Stimulated activated CD8-positive, alpha-beta memory T cell treated with anti-CD3 and anti-CD28 coated beads, Interleukin-4, amount 100 ng/mL, for 24 hours (primary cell): ENCODE measurements around the gene AXIN1.

ENCODE experiments used
- DNase-seq: peaks from one replicate; pipeline ENCODE4 v3.0.0-alpha.2; 2020; ENCODE audit warnings: low read depth

AXIN1 gene

DNA sequence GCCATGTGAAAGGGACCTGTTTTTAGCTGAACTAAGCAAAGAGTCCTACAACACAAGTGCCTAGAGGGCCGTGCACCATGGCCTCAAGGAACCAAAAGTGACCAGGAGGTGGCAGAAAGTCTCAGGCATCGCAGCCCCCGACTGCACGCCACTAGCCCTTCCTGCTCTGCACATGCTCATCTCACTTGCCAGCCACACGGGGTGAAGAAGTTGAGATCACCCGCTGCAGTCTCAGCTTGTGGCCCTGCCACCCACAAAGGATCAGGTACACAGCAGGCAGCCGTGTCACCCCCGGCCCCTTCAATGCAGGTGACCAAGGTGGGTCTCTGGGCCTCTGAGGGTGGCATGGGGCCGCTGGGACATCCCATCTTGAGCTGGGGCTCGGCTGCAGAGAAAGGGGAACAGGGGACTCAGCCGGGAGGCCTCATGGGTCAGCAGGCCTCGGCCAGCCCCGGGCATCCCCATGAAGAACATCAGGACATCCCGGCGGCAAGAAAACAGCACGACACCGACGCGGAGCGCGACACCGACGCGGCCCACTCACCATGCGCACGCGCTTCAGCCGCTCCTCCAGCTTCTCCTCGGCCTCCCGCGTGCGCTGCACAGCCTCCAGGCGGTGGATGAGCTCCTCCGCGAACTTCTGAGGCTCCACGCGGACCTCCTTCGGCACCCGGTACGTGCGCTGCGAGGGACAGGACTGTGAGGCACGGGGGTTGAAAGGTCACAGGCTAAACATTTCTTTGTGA, 48.6 kb downstream of the AXIN1 start:
- no peak for DNase-seq

DNA sequence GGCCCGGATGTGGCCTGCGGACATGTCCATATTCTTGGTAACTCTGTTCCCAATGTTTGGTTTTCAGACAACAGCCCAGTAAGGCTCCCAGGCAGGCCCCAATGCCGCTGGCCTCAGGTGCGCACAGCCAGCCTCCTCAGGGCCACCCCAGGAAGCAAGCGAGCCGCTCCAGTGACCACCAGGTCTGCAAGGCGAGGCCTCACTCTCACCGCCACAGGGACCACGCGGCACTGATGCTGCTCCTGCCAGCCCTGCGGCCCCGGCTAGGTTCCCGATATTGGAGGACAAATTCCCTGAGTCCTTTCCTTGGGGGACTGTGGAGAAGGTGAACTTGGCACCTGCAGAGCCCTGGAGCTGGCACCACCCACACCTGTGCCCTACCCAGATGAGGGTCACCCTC, 50.6 kb downstream of the AXIN1 start:
- DNase-seq, result no peak

DNA sequence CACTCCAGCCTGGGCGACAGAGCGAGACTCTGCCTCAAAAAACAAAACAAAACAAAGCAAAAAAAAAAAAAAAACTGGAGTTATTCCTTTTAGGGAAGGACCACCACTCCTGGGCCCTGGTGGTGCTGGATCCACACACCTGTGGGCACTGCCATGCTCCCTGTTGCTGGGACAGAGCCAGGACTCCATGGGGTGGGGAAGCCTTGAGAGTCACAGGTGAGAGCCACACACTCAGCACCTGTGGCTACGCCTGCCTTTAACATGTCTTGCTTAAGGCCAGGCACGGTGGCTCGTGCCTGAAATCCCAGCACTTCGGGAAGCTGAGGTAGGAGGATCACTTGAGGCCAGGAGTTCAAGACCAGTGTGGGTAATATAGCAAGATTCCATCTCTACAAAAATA, 51.3 kb downstream of the AXIN1 start:
- no peak for DNase-seq

DNA sequence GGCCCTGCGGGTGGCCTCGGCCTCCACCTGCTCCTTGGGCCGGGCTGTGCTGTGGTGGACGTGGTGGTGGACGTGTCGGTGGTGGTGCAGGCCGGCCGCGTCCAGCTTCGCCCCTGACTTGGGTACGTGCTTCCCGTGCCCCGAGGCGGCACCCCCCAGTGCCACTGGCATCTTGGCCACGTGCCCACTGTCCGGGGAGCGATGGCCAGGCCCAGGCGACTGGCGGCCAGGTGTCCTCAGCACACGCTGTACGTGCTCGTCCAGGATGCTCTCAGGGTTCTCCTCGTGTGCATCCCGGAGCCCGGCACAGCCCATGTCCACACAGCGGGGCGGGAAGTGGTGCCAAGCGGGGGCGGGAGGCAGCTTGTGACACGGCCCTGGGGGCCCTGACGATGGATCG, 54.7 kb downstream of the AXIN1 start:
- DNase-seq, result no peak

DNA sequence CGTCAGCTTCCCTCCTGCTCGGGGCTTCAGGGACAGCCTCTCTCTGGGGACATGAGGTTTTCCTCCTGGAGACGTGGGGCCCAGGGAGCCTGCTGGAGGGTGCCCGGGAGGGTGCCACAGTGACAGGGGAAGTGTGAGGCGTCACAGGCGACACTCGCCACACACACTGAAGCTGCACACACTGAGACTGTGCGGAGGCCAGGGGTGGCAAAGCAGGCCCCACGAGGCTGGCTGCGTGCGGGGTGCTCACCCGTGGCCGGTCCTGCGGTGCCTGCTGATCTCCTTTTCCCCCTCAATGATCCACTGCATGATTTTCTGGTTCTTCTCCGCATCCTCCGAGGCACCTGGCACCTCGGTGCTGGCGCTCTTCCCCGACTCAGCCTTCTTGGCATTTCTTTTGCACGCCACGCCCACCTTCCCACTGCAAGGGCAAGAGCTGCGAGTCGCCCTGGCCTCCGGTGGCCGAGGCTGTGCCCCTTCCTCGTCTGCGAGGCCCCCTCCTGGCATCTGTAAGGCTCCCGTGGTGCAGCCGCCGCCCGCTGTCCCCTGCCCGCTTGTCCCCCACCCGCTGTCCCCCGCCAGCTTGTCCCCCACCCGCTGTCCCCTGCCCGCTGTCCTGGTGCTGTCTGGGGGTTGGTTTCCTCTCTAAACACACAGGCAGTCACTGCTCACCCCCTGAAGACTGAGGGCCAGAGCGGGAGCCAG, 55.6 kb downstream of the AXIN1 start:
- no peak for DNase-seq

DNA sequence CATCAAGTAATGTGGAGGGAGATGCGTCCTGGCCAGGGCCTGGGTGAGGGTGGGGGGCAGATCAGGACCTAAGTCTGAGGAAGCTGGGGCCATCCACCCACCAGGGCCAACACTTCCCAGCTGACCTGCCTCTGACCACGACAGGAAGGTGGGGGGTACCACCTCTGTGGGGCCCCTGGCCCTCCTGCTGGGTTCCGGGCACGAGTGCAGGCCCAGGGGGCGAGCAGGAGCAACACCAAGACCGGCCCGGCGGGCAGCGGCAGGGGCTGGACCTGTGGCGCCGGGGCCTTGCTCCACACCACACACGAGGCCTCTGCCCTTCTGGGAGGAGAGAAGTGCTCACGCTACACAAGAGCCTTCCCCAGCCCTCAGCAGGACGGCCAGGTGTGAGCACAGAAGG, 56.2 kb downstream of the AXIN1 start:
- DNase-seq, result no peak

DNA sequence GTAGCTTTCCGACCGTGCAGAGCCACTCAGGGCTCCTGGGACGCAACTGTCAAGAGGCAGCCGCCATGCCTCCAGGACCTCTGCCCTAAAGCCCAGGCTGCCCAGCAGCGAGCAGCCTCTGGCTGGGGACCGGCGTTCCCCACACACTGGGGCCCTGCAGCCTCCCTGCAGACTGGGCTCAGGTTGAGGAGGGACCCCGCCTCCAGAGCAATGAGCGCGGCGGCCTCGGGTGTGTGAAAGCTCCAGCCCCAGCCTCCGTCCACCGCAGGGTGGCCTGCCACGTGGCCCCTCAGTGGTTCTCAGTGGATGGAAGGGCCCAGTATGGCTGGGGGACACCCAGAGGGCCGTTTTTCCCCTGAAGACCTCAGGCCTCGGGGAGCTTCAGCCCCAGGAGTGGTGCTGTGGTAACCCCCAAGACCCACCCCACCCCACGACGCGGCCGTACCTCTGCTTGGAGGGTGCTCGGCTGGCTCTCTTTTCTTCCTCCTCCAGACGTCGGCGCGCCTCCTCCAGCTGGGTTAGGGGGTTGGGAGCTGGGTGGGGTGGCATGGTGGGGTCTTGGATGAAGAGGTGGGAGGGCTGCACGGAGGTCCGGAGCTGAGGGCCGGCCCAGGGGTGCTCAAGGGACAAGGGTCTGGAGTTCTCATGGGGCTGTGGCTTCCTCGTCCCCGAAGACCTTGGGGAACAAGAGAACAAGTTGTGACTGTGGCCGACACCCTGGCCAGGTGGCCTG, 59.3 kb downstream of the AXIN1 start:
- no peak for DNase-seq

DNA sequence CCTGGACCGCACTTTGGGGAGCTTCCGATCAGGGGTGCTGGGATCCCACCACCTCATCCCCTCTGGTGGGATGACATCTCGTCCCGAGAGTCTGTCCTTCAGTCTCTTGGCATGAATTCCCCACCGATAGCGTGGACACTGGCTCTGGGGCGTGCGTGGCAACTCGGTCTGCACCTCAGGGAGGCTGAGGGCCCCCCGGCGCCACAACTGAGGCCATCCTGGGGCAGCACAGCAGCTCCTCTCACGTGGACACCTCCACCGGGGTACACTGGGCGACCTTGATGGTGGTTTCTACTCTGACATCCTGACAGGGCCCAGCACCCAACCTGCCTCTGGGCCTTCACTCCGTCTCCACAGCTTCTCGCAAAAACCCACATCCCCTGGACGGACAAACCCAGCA, 61.0 kb downstream of the AXIN1 start:
- no peak for DNase-seq

DNA sequence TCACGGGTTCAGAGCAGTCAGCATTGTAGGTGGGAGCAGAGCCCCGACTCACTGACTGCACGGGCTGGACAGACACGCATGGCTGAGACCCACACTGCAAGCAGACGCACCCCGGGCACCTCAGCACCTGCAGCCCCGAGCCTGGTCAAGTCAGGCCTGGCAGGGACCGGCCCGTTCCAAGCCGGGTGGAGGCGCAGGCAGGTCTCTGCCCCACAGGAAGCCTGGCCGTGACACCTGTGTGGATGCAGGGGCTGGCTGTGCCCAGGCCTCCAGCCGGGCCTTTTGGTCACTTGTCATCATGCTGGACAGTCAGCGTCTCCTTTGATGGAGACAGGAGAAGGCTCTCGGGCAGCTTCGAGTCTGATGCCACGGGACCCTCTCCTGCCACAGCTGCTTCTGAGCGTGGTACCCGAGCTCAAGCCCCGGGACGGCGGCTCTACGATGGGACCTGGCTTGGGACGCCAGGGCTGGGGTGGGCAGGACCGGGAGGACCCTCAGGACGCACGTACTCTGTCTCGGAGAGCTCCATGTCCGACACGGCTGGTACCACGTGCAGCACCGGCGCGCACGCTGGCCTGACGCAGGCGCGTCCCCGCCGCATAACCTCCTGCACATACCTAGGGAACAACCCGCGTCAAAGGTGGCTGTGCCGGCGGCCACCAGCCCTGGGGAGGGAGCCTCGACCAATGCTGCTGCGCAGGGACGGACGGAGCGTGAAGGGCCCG, 61.7 kb downstream of the AXIN1 start:
- no peak for DNase-seq

DNA sequence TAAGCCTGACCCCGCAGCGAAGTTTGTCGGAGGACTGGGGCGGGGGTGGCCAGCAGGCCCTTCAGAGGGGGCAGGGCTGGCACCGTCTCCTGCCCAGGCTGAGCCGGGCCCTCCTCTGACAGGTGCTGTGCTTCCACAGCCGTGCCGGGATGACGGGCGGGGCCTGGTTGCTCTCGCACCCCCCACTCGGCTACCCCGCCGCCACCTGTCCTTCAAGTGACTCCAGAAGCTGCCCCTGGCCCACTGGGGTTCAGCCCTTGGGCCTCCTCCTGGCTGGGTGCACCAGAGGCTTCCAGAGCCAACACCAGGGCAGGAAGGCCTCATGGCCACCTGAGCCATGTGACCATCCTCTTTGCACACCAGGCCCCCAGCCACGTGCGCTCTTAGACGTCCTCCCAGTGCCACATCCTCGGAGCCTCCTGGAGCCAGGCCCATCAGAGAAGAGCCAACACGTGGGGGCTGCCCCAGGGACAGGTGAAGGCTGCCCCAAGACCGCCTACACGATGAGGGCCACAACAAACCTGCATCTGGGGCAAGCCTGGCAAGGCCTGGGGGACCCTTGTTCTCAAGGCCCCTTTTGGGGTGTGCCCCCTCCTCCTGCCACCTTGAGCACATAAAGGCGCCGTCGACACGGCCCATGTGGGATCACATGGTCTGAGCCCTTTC, 62.4 kb downstream of the AXIN1 start:
- DNase-seq, result no peak

DNA sequence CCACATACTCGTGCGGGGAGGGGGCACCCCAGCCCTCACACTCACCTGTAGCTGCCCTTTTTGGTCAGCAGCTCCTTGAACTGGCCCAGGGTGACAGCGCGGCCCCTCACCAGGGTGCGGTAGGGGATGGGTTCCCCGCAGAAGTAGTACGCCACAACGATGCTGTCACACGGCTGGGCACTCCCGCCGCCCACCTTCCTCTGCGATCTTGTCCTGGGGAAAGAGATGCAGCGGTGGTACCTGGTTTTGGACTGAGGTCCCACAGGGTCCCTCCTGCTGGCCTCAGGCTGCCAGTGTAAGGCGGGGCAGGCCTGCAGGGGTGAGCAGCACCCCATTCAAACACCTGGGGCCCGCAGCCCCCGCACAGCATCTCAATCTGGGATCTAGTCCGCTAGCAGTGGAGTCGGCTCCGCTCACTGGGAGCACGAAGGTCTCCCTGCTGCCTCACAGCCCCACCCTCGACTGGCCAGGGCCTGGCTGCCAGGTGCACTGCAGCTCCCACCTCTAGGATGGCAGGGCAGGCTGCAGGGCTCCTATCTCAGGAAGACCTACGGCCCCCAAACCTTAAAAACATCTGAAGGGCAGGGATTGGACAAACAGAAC, 63.0 kb downstream of the AXIN1 start:
- no peak for DNase-seq

DNA sequence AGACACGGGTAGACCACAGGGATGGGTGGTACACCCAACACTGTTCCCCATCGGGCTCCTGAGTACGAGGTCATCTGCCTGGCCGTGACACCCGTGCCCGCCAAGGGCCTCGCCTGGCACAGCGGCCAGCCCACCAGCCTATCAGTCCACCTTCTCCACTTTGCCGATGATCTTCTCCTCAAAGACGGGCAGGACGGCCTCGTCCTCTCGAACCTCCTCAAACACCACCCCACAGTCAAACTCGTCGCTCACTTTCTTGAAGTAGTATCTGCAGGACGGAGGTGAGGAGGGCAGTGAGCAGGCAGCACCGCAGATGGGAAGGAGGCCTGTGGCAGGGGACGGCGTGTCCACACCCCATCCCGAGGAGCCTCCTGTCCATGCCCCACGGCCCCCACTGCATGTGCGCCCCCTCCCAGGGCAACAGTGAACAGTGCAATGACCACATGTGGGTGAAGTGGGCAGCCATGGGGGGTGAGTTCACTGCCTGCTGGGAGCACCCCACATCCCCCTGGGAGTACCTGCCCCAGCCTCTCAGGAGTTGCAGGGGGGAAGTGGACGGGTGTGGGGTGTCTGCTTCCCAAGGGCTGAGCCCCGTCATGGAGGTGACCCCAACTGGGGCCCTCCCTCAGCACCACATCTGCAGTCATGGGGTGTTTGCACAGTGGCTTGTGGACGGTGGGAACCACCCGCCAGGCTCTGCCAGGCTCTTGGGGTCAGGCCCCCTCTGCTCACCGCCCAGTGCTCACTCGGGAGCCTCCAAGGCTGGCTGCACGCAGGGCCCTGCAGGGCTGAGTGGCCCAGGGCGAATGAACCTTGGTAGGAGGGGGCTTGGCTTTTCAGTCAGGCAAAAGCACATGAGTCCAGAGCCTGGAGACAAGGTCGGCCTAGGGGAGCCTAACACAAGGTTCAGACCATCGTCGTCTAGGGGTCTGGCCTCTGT, 64.3 kb downstream of the AXIN1 start:
- DNase-seq, result no peak

DNA sequence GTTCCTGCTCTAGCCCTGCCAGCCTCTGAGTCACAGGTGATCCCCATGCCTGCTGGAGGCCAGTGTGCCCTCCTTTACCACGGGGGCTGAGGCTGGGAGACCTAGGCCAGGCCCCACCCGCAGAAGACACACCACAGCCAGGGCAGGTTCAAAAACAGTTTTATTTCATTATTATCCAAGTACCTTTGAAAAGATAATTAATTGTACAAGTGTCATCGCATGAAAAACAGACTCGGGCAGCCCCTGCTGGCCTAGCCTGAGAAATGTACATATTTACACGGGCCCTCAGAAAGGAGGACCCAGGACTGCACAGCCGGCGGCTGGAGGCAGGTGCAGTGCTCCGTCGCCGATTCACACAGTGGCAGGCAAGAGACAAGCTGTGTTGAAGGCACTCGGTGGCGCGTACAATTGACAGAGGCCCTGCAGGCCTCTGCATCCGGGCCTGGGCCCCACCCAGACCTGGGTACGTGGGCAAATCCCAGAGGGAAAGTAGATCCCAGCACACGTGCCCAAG, 65.2 kb downstream of the AXIN1 start:
- DNase-seq, result no peak

DNA sequence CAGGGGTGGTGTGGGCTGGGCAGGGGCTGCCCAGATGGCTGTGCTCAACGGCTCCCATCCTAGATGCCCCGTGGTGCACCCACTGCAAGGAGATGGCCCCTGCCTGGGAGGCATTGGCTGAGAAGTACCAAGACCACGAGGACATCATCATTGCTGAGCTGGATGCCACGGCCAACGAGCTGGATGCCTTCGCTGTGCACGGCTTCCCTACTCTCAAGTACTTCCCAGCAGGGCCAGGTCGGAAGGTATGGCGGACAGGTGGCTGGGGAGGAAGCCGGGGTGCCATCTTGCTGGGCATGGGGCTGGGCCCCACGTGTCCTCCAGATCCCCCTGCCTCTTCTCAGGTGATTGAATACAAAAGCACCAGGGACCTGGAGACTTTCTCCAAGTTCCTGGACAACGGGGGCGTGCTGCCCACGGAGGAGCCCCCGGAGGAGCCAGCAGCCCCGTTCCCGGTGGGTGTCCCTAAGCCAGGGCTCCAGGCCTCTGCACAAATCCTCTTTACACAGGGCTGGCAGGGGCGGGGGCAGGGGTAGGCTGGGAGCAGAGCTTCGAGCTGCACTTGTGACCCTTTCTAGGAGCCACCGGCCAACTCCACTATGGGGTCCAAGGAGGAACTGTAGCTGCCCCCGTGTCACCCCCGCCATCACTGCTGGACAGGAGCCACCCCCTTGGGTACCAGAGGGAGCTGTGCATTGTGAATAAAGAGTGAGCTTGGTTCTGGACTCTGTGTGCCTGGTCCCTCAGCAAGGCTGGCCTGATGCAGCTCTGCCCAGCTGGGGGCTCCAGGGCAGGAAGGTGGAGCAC, 65.8 kb downstream of the AXIN1 start:
- no peak for DNase-seq

DNA sequence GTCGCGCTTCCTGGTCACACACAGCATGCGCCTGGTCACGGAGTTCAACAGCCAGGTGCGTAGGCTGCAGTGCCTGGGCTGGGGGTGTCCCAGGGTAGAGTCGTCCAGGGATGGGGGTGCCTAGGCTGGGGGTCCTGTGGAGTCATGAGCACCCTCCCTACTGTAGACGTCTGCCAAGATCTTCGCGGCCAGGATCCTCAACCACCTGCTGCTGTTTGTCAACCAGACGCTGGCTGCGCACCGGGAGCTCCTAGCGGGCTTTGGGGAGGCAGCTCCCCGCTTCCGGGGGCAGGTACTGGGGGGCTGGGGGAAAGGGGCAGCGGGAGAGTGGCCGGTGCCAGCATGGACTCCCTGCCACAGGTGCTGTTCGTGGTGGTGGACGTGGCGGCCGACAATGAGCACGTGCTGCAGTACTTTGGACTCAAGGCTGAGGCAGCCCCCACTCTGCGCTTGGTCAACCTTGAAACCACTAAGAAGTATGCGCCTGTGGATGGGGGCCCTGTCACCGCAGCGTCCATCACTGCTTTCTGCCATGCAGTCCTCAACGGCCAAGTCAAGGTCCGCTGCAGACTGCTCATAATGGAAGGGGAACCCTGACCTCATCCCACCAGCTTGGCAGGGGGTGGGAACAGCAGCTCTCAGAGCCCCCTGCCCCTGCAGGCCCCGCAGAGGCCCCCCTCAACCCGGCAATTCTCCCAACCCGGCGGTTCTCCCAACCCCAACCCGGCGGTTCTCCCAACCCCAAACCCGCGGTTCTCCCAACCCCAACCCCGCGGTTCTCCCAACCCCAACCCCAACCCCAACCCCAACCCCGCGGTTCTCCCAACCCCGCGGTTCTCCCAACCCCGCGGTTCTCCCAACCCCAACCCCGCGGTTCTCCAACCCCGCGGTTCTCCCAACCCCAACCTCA, 67.1 kb downstream of the AXIN1 start:
- no peak for DNase-seq

DNA sequence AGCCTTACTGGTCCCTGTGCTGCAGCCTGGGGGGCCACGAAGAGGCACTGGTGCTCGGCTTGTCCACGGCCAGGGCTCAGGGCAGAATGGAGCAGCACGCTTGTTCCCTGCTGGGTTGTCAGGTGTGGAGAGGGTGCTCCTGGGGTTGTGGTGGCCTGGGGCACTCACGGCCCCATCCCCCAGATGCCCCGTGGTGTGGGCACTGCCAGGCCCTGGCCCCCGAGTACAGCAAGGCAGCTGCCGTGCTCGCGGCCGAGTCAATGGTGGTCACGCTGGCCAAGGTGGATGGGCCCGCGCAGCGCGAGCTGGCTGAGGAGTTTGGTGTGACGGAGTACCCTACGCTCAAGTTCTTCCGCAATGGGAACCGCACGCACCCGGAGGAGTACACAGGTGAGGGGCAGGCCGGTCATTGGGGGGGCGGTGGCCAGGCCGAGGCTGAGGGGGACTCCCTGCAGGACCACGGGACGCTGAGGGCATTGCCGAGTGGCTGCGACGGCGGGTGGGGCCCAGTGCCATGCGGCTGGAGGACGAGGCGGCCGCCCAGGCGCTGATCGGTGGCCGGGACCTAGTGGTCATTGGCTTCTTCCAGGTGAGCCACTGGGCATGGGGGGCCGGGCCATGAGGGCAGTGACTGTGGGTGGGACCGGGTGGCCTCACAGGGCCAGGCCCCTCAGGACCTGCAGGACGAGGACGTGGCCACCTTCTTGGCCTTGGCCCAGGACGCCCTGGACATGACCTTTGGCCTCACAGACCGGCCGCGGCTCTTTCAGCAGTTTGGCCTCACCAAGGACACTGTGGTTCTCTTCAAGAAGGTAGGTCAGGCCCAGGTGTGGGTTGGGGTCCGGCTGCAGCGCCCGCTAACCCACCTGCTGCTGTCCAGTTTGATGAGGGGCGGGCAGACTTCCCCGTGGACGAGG, 68.1 kb downstream of the AXIN1 start:
- no peak for DNase-seq
